ENCODE data around the gene TDRD12. TPM values are rescaled to one million over a fixed set of nuclear protein-coding genes. Genes with fewer than 3 reads are reported as not detected.
"Not testable (repeated sequence)": the region's sequence is repeated elsewhere in the genome, so short reads cannot be mapped to it uniquely, and the experiment has no call there.

The TDRD12 gene
- total RNA-seq, 4 donors from 2014 or later: 0.16 to 1.3 (median 0.73) TPM

DNA sequence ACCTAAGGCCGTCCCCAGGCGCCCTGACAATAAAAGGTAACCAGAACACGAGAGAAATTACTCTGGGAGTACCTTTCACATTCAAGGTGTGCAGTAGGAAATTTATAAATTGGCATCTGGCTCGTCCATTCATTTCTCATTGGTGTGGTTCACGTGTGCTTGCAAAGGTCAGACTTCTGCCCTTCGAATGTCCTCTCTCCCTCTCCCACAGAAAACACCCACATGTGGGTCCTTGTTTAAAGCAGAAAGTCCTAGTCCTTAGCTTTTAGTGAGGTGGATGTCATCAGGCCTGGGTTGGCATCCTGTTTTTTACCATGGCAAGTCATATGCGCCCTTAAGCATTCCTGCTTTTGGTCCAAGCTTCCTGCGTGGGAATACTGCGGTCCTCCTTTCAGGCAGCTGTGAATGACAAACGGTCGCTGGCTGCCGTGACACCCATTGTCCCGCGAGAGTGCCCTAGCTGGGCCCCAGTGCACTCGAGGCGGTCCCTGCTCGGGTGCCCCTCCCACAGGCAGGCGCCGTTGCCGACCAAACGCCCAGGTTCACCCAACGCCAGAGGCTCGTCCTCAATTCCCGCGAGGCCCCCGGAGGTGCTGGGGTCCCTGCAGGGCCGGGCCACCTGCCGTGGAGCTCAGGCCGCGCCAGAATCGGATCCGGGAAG, 28.1 kb upstream of the TDRD12 start, which contains the start of gene NUDT19:
TSS of gene NUDT19 (plus strand) at position 531 of the 661 bp plus-strand sequence. CDS start 140 bp downstream, outside the sequence.
- WGBS, 2 donors: 4 to 10% methylated on average over 12 to 25 of the region's 32 CpGs
- intact Hi-C loops (cut with DNase I; ENCODE audit: low total_unique reads): no loop called here
- peak within 1 kb of the TSS; percentile 75 for H3K4me3 ChIP-seq (ENCODE audit: low read depth, poor library complexity, severe bottlenecking)
- no peak for TF ChIP-seq POLR2A (IDR thresholded peaks at IDR 0.05)
- no peak for TF ChIP-seq CTCF (IDR thresholded peaks at IDR 0.05)
- peak; percentile 79 to 95 for DNase-seq (ENCODE audit: low spot score in 2 of 2)

- H3K4me3 ChIP-seq (ENCODE audit: low read depth, poor library complexity, severe bottlenecking): peak overlapping the region; percentile 75
- TF ChIP-seq CTCF (IDR thresholded peaks at IDR 0.05): no peak
- no peak for TF ChIP-seq POLR2A (IDR thresholded peaks at IDR 0.05)
- WGBS, 2 donors: 0% methylated on average over 2 to 78 of the region's 93 CpGs
- peak; percentile 45 to 91 for DNase-seq (ENCODE audit: low spot score in 2 of 2)
- intact Hi-C loops (cut with DNase I; ENCODE audit: low total_unique reads): no loop called here
Observed at GRCh38 chr19:32691952-32692726, 27.4 kb upstream of the TDRD12 start.

DNA sequence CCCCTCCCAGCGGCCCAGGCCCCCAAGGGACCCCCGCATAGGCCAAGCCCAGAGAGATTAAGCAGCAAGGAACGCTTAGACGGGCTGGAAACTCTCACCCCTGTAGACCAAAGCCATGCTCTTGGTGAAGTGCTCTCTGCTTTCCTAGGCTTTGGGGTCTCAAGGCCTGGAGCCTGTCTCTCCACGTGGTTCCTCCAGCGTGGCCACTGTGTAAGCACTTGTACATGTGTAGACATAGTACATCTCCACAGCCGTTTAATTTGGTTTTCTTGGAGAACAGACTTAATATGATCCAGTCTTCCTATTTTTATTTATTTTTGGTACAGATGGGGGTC, 26.9 kb upstream of the TDRD12 start:
- WGBS, 2 donors: 4 to 18% methylated on average over 5 to 7 of the region's 7 CpGs
- intact Hi-C loops (cut with DNase I; ENCODE audit: low total_unique reads): no loop called here

DNA sequence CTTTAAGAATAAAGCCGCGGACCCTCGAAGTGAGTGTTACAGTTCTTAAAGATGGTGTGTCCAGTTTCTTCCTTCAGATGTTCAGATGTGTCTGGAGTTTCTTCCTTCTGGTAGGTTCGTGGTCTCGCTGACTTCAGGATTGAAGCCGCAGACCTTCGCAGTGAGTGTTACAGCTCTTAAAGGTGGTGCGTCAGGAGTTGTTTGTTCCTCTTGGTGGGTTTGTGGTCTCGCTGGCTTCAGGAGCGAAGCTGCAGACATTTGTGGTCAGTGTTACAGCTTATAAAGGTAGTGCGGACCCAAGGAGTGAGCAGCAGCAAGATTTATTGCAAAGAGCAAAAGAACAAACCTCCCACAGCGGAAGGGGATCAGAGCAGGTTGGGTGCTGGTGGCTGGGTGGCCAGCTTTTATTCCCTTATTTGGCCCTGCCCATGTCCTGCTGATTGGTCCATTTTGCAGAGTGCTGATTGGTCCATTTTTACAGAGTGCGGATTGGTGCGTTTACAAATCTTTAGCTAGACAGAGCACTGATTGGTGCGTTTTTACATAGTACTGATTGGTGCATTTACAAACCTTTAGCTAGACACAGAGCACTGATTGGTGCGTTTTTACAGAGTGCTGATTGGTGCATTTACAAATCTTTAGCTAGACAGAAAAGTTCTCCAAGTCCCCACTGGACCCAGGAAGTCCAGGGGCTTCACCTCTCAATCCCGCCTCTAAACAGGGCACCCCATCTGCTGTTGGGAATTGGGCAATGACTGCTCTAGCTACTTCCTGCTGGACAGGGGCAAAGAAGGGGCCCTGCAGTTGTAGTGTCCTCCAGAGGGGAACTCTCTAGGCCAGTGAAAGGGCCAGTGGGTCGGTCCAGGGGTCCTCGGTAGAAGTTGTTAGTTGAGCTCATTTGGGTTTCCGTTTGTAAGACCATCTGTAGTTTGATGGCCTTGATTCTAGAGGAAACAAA, 26.1 kb upstream of the TDRD12 start:
- H3K4me3 ChIP-seq (ENCODE audit: low read depth, poor library complexity, severe bottlenecking); intact Hi-C loops (cut with DNase I; ENCODE audit: low total_unique reads); DNase-seq (ENCODE audit: low spot score in 2 of 2): not testable (repeated sequence)
- WGBS, 2 donors: 85 to 88% methylated on average over 20 of the region's 20 CpGs

More for the DNA sequence above, 26.9 kb upstream of the TDRD12 start:
- peak overlapping the region; percentile 75 for H3K4me3 ChIP-seq (ENCODE audit: low read depth, poor library complexity, severe bottlenecking)
- TF ChIP-seq POLR2A (IDR thresholded peaks at IDR 0.05): no peak
- no peak for DNase-seq (ENCODE audit: low spot score in 2 of 2)

DNA sequence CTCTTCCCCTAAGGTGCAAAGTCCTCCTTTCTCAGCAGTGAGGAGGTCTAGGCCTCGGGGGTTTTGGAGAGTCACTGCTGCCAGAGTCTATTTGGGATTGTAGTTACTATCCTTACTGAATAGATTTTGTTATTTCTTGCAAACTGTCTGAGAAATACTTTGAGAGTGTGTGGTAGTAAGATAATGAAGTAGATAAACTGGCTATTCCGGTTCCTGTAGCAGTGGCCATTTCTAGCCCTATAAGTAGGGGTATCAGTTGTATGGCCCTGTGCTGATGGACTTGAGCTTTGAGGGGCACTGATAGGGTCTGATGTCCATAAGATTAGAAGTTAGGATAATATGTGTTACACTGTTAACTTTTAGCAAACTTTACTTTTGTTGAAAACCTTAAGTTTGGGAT, 25.3 kb upstream of the TDRD12 start:
- DNase-seq (ENCODE audit: low spot score in 2 of 2); H3K4me3 ChIP-seq (ENCODE audit: low read depth, poor library complexity, severe bottlenecking); intact Hi-C loops (cut with DNase I; ENCODE audit: low total_unique reads): not testable (repeated sequence)
- WGBS, 2 donors: 33 to 42% methylated on average over 2 of the region's 2 CpGs

- WGBS, 2 donors: 23 to 28% methylated on average over 2 of the region's 2 CpGs
- DNase-seq (ENCODE audit: low spot score in 2 of 2); H3K4me3 ChIP-seq (ENCODE audit: low read depth, poor library complexity, severe bottlenecking); intact Hi-C loops (cut with DNase I; ENCODE audit: low total_unique reads): not testable (repeated sequence)
Observed at GRCh38 chr19:32694851-32695250, 24.7 kb upstream of the TDRD12 start.

DNA sequence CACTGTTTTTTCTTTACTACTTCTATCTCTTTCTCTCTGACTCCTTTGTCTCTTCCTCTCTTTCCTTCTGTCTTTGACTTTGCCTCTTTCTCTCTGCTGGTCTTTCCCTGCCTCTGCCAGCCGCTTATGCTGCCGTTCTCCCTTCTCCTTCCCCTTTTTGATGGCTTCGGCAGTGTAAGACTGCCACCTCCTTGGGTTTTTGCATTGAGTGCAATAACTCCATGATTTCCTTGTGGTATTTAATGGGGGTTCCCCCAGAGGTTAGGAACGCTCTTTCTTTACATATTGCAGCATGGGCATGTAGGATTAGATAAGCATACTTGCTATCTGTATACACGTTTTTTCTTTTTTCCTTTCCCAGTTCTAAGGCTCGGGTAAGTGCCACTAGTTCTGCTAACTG, 24.1 kb upstream of the TDRD12 start:
- 63 to 73% methylated on average over 6 of the region's 6 CpGs for WGBS, 2 donors
- intact Hi-C loops (cut with DNase I; ENCODE audit: low total_unique reads); H3K4me3 ChIP-seq (ENCODE audit: low read depth, poor library complexity, severe bottlenecking); DNase-seq (ENCODE audit: low spot score in 2 of 2): not testable (repeated sequence)

- 82 to 87% methylated on average over 3 of the region's 3 CpGs for WGBS, 2 donors
- H3K4me3 ChIP-seq (ENCODE audit: low read depth, poor library complexity, severe bottlenecking); intact Hi-C loops (cut with DNase I; ENCODE audit: low total_unique reads); DNase-seq (ENCODE audit: low spot score in 2 of 2): not testable (repeated sequence)
Observed at GRCh38 chr19:32696771-32697170, 22.8 kb upstream of the TDRD12 start.

- whole genome bisulfite sequencing, 2 donors: 87 to 96% methylated on average over 7 of the region's 7 CpGs
- intact Hi-C loops (cut with DNase I; ENCODE audit: low total_unique reads); H3K4me3 ChIP-seq (ENCODE audit: low read depth, poor library complexity, severe bottlenecking); DNase-seq (ENCODE audit: low spot score in 2 of 2): not testable (repeated sequence)
Observed at GRCh38 chr19:32700129-32700528, 19.4 kb upstream of the TDRD12 start.

Measured in lower leg skin (tissue), 4 donors.